ENCODE data around the gene MTMR2. TPM values are rescaled to one million over a fixed set of nuclear protein-coding genes. Genes with fewer than 3 reads are reported as not detected.

MTMR2 gene
- total and polyA plus RNA-seq, 2 of the 13 experiments (the other 11 are each of a cell fraction or from before 2014, with no cell fraction given): 12.7 to 22.3 TPM

- TF ChIP-seq ZNF44 (CRISPR knock-in tag; IDR thresholded peaks at IDR 0.05): no peak
- TF ChIP-seq KLF13 (CRISPR knock-in tag; IDR thresholded peaks at IDR 0.05): no peak
- TF ChIP-seq TAF15 (IDR thresholded peaks at IDR 0.05; ENCODE audit: low read depth, low read length, poor library complexity, severe bottlenecking): peak; percentile 52
- 0 out of 2 replicates have a peak, but pooled peaks have one; percentile 21 for TF ChIP-seq ZFP82 (CRISPR knock-in tag; IDR thresholded peaks at IDR 0.05; ENCODE audit: borderline replicate concordance)
- TF ChIP-seq THYN1 (CRISPR knock-in tag; IDR thresholded peaks at IDR 0.05; ENCODE audit: borderline replicate concordance, low read depth): 0 out of 2 replicates have a peak, but pooled peaks have one; percentile 8
- 0 out of 2 replicates have a peak, but pooled peaks have one; percentile 42 for TF ChIP-seq BRD4 (CRISPR knock-in tag; IDR thresholded peaks at IDR 0.05)
- TF ChIP-seq PAF1 (CRISPR knock-in tag; IDR thresholded peaks at IDR 0.05): no peak
- TF ChIP-seq UBTF (CRISPR knock-in tag; IDR thresholded peaks at IDR 0.05): no peak; the same call in 1 of the 2 replicates
- no peak for TF ChIP-seq ZUFSP (CRISPR knock-in tag; IDR thresholded peaks at IDR 0.05; ENCODE audit: borderline replicate concordance)
- TF ChIP-seq NR2F6 (IDR thresholded peaks at IDR 0.05): no peak
- no peak for TF ChIP-seq NR2F6 (CRISPR knock-in tag; IDR thresholded peaks at IDR 0.05)
- TF ChIP-seq ASH2L (IDR thresholded peaks at IDR 0.05; ENCODE audit: insufficient read length, low read depth, low read length): peak; percentile 85
- TF ChIP-seq ZNF562 (CRISPR knock-in tag; IDR thresholded peaks at IDR 0.05; ENCODE audit: borderline replicate concordance): no peak
- peak; percentile 31; the same call in 1 of the 2 replicates for TF ChIP-seq ZNF225 (CRISPR knock-in tag; IDR thresholded peaks at IDR 0.05)
- no peak for TF ChIP-seq ZNF724P (CRISPR knock-in tag; IDR thresholded peaks at IDR 0.05; ENCODE audit: borderline replicate concordance)
- TF ChIP-seq E2F1 (CRISPR knock-in tag; IDR thresholded peaks at IDR 0.05): no peak; the same call in 1 of the 2 replicates
- TF ChIP-seq ZNF350 (CRISPR knock-in tag; IDR thresholded peaks at IDR 0.05; ENCODE audit: borderline replicate concordance, low read depth): peak; percentile 28; the same call in 1 of the 2 replicates
- TF ChIP-seq CHD4 (IDR thresholded peaks at IDR 0.05; ENCODE audit: borderline replicate concordance, low read length): no peak
- no peak for TF ChIP-seq ZFP36L2 (CRISPR knock-in tag; IDR thresholded peaks at IDR 0.05)
- no peak for TF ChIP-seq GLMP (CRISPR knock-in tag; IDR thresholded peaks at IDR 0.05; ENCODE audit: borderline replicate concordance)
- TF ChIP-seq ZNF24 (IDR thresholded peaks at IDR 0.05): 0 out of 2 replicates have a peak, but pooled peaks have one; percentile 2
- no peak for TF ChIP-seq ZNF672 (CRISPR knock-in tag; IDR thresholded peaks at IDR 0.05)
- TF ChIP-seq ZNF557 (CRISPR knock-in tag; IDR thresholded peaks at IDR 0.05): no peak
These were observed 133.6 kb downstream of the MTMR2 start, which contains the start of gene CEP57 (continued) for GRCh38 chr11:95790123-95790932.

Data from HepG2 (cell line).